HG03139 (cell line): Measurements from ENCODE around the gene MOGAT1.

ENCODE experiments used
- ATAC-seq: cut with Tn5 transposase; IDR thresholded peaks from one replicate; pipeline ENCODE4 v1.9.1; 2021; ENCODE audit not compliant: unreplicated experiment

Gene MOGAT1, protein sequence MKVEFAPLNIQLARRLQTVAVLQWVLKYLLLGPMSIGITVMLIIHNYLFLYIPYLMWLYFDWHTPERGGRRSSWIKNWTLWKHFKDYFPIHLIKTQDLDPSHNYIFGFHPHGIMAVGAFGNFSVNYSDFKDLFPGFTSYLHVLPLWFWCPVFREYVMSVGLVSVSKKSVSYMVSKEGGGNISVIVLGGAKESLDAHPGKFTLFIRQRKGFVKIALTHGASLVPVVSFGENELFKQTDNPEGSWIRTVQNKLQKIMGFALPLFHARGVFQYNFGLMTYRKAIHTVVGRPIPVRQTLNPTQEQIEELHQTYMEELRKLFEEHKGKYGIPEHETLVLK

DNA sequence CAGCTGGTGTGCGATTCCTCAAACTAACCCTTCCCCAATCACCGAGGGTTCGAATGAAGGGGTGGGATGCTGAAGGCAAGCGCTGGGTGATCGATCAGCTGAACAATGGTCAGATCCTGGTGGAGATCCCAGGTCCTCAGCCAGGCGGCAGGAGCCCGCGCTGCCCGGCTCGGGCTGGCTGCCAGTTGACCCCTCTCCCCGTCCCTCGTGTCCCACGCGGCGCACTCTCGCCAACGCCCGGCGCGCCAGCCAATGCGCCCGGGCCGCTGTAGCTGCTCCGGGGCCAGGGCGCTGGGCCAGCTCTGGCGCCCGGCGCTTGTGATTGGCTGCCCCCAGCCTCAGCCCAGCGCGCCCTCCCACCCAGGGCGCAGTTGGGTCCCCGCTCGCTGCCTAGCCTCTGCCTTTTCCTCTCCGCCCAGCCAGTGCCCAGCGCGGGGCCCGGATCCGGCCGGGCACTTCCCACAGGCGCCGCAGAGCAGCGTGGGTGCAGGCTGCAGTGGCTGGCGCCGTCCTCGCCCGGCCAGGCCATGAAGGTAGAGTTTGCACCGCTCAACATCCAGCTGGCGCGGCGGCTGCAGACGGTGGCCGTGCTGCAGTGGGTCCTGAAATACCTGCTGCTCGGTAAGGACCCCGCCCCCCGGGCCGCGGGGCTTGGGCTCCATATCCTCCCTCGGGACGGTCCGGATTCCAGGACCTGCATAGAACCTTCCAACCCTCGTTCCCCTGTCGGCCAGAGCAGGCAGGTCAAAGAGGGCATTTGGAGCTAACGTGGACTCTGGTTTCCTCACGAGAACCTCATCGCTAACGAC lies at the start of gene MOGAT1:
TSS of gene MOGAT1 (plus strand) at position 400 of the 809 bp plus-strand sequence. CDS start at position 528, 128 bp downstream.
- ATAC-seq: no peak

DNA sequence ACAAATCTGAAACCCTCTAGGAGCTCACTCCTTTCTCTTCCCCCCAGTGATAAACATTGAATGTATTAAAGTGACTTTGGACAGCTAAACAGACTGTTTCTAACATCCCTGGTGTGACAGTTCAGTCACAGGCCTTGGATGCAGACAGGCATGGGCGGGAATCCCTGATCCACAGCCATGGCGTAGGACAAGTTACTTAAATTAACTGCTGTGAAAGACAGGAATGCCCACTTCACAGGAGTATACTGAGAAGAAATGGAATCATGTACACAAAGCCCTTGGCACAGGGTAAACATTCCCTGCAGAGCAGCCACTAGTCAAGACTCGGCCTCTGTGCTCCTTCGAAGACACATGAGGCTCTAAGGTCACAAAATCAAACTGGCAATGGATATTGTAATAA lies 49.6 kb upstream of the MOGAT1 start:
- ATAC-seq: no peak

DNA sequence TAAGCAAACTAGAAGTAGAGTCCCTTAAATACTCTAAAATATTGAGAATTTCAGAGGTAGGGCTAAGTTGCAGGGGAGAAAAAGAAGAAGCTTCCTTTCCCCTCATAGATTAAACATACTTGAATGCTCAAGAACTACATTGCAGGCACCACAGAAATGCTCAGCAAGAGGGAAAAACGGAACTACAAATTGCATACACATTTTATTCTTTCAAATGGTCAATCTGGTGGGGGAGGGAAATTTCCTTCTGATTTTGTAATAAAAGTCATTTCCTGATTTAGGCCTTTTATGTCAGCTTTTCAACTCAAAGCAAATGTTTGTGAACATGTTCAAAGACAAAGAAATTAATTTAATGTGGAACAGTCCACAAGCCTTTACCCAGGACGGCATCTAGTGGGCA lies 48.5 kb upstream of the MOGAT1 start:
- no peak for ATAC-seq

DNA sequence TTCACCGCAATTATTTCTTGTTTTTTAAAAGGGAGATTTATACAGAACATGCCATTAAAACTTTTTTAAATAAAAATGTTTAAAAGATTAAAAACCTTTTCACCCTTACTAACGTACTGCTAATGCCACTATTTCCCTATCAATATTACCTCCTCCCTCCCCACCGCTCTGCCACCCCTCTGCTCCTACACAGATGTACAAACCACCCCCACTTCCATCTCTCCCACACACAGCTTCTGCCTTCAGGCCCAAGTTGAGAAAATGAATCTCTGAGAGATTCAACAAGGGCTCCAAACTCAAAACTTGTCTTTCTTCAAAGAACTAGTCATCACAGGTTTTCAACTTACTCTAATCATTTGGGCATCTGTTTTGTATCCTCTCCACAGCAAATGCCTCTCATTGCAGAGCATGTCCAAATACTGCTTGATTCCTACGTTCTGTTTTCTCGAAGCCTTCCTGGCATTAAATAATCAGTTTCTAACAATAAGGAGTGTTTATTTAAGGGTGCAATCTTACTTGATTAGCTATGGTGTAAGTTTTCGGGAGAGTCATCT lies 47.6 kb upstream of the MOGAT1 start:
- ATAC-seq: no peak

DNA sequence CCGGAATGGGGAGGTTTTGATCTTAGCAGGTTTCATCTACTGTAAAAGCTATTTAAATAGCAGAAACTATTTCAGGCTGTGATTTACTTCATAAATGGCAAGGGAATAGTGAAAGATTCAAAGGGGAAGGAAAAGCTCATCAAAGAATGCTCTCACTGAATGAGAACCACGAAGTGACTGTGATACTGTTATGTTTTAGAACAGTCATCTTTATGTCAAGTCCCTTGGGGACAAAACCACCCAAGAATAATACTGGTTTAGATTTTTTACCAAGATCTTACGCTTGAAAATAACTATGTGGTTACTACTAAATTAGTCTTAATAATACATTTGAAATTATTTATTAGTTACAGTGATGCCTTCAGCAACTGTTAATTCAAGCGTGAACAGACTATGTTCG lies 43.7 kb upstream of the MOGAT1 start:
- ATAC-seq: no peak

DNA sequence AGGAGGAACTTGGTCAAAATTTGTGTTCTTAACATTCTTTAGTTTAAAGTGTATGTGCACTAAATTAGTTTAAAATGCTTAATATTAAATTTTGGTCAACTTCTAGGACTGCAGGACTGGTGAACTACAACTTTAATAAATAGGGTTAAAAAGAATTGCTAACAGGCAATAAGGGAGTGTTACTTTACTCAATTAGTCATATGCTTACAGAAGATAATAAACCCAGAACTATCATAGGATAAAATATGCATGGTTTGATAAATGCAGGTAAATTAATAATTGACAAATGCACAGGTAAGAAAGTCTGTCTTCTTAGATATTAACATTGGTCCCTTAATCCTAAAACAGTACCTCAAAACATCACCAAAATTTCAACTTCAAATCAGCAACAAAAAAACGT lies 36.2 kb upstream of the MOGAT1 start:
- ATAC-seq: no peak

DNA sequence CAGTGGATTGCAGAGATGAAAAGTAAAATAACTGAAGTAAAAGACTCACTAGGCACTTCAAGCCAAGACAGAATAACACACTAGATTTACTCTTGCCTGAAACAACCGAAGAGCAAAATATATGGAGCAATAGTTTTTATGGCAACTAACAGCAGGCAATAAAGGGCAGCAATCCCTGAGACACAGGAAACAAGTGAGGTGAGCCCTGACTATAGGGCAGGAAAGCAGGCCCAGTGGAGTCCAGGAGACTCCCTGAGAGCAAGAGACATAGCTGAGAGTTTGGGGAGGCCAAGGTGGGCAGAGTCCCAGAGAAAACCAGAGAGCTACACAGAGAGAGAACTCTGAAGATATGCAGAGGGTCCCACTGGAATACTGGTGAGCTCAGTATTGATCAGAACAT lies 34.4 kb upstream of the MOGAT1 start:
- ATAC-seq: no peak

DNA sequence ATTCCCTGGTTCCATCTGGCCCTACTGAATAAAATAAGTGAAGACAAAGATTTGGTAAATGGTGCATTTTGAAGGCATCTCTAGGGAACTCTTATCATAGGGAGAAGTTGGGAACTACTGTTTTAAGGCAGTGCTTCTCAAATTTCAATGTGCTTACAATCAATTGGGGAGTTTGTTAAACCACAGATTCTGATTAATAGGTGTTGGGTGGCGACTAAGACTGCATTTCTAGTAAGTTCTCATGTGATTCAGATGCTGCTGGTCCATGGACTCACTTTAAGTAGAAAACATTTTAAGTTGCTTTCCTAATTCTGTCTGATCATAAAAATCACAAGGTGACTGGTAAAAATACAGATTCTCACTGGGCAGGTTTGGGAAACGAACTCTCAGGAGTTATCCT lies 30.1 kb upstream of the MOGAT1 start:
- no peak for ATAC-seq

DNA sequence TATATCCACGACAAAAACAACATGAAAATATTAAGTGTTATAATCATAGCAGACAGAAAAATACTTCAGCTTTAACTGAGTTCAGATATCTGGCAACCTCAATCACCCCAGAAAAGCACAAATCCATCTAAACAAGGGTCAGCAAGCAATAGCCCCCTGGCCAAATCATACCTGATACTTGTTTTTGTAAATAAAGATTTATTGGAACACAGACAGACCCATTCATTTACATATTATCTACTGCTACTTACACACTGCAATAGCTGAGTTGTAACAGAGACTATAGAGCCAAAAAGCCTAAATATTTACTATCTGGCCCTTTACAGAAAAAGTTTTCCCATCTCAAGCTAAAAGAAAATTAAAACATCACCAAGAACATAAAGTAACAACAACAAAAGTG lies 28.3 kb upstream of the MOGAT1 start:
- ATAC-seq: no peak

DNA sequence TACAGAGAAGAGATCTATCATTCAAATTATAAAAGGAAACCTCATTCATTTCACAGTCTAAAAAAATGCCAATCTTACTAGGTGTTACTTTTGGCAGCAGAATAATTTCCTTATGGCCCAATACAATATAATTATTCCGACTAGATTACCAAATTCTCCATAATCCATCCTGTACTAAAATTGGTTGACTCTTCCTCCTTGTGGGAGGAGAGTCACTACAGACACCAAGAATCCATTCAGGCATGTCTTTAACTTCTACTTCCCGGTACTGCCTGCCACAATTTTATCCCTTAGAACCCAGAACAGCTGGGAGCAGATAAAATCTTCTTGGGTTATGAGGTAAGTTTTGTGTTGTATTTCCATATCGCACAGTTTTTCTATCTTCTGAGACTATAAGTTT lies 25.4 kb upstream of the MOGAT1 start:
- ATAC-seq: no peak

DNA sequence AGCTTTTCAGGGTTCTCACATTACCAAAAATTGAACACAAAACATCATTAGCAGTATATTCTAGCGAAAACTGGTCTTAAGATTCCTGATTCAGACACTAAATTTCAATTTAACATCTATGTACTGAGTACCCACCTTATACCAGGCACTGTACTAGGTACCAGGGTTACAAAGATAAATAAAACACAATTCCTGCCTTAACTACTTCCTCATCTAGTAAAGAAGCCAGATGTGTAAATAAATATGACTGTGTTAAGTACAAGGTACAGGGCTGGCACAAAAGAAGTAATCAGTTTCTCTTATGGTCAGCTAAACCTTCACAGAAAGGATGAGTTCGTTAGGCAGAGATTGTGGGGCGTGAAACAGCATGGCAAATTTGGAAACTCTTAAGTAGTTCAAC lies 21.7 kb upstream of the MOGAT1 start:
- no peak for ATAC-seq

DNA sequence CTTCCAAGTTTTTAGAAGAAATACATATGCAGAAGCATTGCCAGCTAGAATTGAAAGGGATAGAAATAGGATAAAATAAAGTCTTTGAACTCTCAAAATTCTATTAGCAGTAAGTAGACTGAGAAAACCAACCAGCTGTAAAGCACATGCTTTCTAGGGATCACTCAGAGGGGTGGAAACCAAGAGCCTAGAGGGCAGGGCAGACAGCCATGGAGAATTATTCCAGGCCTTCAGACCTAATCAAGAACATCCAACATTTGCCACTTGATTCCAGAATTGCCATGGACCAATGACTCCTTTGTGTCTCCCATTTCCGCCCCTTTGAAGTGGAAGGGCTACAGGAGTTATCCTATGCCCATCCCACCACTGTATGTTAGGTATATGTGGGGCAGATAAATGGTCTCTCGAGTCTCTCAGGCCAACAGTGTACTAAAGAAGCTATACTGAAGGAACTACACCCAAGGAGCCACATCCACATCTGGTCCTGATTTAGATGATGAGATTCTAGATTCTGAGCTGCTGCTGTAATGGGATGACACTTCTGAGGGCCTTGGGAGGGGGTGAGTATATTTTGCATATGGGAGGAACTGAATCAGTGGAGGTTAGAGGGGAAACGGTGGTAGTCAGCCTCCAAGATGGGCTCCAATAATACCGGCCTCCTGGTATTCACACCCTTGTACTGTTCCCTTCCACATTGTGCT lies 19.6 kb upstream of the MOGAT1 start:
- ATAC-seq: no peak

DNA sequence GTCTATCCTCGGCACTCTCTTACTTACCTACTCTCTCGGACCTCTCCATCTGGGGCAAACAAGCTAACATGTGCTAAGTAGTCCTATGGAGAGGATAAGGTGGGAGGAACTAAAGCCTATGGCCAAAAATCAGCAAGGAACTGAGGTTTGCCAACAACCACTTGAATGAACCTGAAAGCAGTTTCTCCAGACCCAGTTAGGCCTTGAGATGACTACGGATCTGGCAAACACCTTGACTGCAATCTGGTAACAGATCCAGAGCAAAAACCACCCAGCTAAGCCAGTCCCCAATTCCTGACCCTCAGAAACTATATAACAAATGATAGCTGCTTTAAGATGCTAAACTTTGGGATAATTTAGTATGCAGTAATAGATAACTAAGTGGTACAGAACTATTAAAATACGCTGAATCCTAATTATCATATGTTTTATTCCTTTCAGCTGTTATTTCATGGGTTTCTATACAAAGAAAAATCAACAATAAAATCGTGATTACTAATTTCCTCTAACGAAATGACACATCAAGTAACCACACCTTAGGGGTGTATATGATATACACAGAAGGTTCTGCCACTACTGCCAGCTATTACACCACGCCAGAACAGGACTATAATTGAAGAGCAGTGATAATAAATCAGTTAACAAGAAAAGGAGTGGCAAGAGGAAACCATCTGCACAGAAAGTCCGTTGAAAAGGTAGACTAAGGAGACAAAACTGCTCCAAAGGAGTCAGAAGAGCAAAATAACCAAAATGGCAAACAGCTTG lies 18.8 kb upstream of the MOGAT1 start:
- ATAC-seq: no peak

DNA sequence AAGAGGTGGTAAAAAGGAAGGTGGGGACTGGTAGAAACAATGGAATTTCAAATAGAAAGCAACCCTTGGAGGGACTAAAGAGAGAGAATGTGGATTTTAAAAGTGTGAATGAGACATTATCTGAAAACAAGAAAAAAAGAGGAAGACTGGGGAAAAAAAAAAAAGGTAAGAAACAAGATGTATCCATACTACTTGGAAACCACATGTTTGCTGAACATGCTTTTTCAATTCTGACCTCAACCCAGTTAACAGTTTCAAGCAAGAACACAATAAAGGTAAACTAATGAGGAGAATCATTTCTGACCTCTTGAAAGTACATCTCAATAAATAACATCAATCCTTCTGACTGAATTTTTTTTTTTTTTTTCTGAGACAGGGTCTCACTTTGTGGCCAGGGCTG lies 18.2 kb upstream of the MOGAT1 start:
- no peak for ATAC-seq

DNA sequence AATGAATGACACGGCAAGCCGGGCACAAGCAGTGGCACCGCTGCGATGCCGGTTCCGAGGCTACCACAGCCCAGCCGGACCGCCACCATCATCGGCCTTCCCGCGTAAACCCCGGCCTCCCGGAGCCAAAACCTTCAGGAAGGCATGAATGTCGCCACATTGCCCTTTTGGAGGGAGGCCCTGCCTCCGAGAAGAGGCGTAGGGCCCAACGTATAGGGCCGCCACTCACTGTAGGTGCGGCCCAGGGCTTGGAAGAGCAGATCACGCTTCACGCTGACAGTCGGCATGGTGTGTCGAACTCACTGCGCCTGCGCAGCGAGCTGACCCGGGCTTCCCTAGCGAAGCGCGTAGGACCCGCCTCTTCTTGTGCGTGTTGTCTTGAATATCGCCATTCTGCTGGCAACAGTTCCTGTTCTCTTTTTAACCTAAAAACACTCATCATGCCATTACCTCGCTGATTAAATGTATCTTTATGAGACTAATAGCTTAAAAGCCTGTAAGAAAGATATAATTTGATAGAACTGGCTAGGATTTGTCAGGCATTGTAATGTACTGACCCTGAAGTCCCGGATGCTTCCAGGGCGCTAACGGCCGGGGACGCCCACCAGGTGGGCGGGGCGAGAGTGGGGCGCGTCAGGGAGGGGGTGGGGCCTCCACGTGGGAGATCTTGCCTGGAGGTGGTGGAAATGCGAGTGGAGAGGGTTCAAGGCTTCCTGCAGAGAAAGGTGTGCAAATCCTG lies 15.5 kb upstream of the MOGAT1 start, which contains the start of gene FARSB:
TSS of gene FARSB (minus strand) at position 306 of the 739 bp plus-strand sequence. CDS start at position 287, 19 bp downstream.
- peak; percentile 88 for ATAC-seq

DNA sequence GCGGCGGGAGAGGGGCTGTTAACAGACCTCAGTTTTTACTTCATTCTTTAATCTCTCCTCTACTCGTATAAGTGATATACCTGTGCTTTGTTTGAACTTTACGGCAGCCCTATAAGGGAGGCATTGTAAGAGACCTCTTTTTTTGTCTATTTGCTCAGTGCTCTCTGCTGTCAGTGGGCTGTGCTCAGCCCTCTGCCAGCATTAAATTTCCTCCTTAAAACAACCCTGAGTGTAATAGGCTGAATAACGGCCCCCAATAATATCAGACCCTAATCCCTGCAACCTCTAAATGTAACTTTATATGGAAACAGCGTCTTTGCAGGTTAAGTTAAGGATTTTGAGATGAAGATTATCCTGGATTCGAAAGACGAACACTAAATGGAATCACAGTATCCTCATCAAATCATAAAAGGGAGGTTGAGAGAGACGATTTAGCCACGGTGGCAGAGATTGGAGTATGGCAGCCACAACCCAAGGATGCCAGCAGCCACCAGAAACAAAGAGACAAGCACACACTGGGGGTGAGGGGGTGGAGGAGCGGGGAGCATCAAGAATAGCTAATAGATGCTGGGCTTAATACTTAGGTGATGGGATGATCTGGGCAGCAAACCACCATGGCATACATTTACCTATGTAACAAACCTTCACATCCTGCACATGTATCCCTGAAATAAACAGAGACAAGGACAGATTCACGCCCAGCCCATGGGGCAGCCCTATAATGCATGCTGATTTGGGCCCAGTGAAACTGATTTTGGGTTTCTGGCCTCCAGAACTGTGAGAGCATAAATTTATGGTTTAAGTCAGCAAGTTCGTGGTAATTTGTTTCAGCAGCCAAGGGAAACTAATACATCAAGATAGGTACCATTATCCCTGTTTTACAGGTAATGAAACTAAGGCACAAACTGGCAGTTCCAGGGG lies 14.7 kb upstream of the MOGAT1 start:
- peak; percentile 19 for ATAC-seq

DNA sequence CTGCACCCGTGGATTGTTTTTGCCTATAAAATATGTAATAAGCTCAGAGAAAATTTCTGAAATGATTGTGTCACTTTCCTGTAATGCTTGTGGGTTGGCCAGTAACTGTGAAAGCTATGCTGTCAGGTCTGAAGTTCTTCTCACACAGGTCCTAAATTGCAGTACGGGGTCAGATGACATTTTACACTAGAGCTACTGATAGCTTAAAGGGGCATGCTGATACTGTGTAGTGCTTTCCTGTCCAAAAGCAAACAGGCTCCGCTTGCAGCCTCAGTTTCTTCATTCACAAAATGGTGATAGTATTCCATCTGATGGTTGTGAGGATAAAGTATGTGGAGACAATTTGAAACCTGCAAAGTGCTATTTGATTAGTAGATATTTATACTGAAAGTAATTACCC lies 8.0 kb upstream of the MOGAT1 start:
- no peak for ATAC-seq

DNA sequence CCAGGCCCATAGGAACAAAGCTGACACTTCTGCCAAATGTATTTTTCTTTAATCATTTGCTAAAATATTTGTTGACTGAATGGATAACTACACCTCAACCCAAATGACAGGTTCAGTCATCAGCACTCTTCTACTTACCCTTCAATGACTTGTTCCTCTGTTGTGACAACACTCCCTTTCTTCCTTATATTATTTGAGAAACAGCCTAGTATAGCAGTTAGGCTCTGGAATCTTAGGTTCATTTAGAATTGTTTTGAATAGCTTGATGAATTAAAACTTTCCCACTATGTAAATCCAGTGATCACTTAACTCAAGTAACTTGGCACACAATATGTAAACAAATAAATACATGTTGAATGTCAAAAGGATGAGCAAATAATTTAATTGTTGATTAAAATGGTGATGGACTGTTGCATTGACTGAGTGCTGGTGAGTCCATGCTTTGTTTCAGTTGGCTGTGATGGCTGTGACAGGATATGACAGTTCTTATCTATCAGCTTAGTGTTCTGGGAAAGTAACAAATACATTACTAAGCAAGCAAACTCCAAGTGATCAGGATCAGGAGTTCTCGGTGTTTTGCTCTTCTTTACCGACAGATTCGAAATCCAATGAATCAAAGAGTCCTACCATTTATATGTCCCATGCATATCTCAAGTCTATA lies 2.8 kb upstream of the MOGAT1 start:
- no peak for ATAC-seq
